SK-N-MC (cell line): ENCODE data around the gene IL22.

ENCODE experiments used
- DNase-seq: peaks from one replicate; pipeline ENCODE4 v3.0.0-alpha.2; 2011; ENCODE audit warnings: low read depth, low spot score
- H3K27ac ChIP-seq: fragments of 200-600 bp; sonication (generic); 2 replicates; pipeline ENCODE4 v1.5.1; 2016; ENCODE audit warnings: mixed run types
- H3K36me3 ChIP-seq: fragments of 200-600 bp; sonication (generic); 2 replicates; pipeline ENCODE4 v1.6.1; 2017; ENCODE audit warnings: antibody characterized with exemption, low read length, mixed read lengths; ENCODE audit not compliant: insufficient read depth
- H3K4me3 ChIP-seq: fragments of 200-600 bp; sonication (generic); 2 replicates; pipeline ENCODE4 v1.5.1; 2016
- H3K9ac ChIP-seq: fragments of 200-600 bp; sonication (generic); 2 replicates; pipeline ENCODE4 v1.8.0; 2017; ENCODE audit warnings: mixed run types, mixed read lengths; ENCODE audit not compliant: insufficient read length
- H3K9me3 ChIP-seq: fragments of 200-600 bp; sonication (generic); 2 replicates; pipeline ENCODE4 v1.6.1; 2017; ENCODE audit warnings: low read depth, mild to moderate bottlenecking, antibody characterized with exemption, low read length, moderate library complexity, mixed read lengths
- EZH2 ChIP-seq: fragments of 200-600 bp; sonication (generic); IDR thresholded peaks from one replicate; pipeline ENCODE4 v1.6.1; 2017; ENCODE audit warnings: antibody characterized with exemption
- FOXP2 ChIP-seq: optimal IDR thresholded peaks from 2 replicates; pipeline ENCODE3; 2011; ENCODE audit warnings: mild to moderate bottlenecking, moderate library complexity; ENCODE audit not compliant: insufficient read depth; ENCODE audit errors: extremely low read length, control extremely low read depth
- POLR2AphosphoS5 ChIP-seq: IDR thresholded peaks from 2 replicates; pipeline ENCODE4 v1.6.1; 2012; ENCODE audit warnings: mild to moderate bottlenecking, low read depth, low read length, borderline replicate concordance

IL22 gene

DNA sequence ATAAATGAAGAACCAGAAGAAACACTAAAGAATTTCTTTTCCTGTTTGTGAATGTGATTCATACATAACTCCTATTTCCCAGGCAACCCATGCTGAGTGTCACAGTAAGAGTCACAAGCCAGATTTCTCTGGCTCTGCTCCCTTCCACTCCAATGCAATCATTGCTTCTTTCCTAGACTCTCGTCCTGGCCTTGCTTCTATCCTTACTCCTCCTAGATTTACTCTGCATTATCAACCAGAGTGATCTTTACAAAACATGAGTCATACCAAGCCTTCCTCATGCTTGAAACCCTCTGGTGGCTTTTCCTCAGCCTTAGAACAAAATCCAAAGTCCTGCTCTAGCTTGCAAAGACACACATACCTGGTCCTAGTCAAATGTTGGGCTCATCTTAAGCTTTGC, 13.3 kb downstream of the IL22 start:
- TF ChIP-seq EZH2 = no peak
- no peak for TF ChIP-seq FOXP2
- no peak for TF ChIP-seq POLR2AphosphoS5
- Histone ChIP-seq H3K36me3 (no peaks in the 10 kb centered on the region), H3K27ac (no peak overlapping the region), H3K9me3 (no peaks in the 10 kb centered on the region), H3K9ac (no peak overlapping the region), H3K4me3 (no peak overlapping the region)
- DNase-seq = no peak

GRCh38 chr12:68239309-68239982, 14.0 kb downstream of the IL22 start:
- TF ChIP-seq EZH2 (no peak), POLR2AphosphoS5 (no peak), FOXP2 (no peak)
- no peak overlapping the region for H3K27ac ChIP-seq
- no peaks in the 10 kb centered on the region for H3K36me3 ChIP-seq
- no peaks in the 10 kb centered on the region for H3K9me3 ChIP-seq
- no peak overlapping the region for H3K4me3 ChIP-seq
- no peak overlapping the region for H3K9ac ChIP-seq
- DNase-seq = no peak

- Histone ChIP-seq H3K9ac (no peak overlapping the region), H3K4me3 (no peak overlapping the region), H3K9me3 (no peaks in the 10 kb centered on the region), H3K27ac (no peak overlapping the region), H3K36me3 (no peaks in the 10 kb centered on the region)
- no peak for DNase-seq
- TF ChIP-seq POLR2AphosphoS5 (no peak), EZH2 (no peak), FOXP2 (no peak)
These were observed 15.8 kb downstream of the IL22 start for GRCh38 chr12:68237619-68238018.

DNA sequence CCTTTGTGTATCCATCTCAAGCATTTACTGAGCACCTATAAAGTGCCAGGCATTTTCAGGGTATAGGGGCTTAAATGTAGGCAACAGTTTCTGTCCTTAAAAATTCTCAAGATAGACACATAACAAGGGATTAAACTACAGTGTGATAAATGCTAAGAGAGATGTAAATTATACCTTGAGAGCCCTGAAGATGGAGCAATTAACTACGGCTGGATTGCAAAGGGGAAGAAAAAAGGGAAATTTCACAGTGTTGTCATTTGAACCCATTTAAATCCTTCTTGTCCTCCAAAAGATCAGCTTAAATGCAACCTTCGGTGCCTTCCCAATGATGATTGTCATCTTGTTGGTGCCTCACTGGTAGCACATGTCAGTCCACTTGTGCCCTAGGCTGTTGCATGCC, 16.3 kb downstream of the IL22 start:
- H3K27ac ChIP-seq = no peak overlapping the region
- TF ChIP-seq EZH2 (no peak), FOXP2 (no peak), POLR2AphosphoS5 (no peak)
- no peaks in the 10 kb centered on the region for H3K36me3 ChIP-seq
- DNase-seq = no peak
- H3K9me3 ChIP-seq = no peaks in the 10 kb centered on the region
- no peak overlapping the region for H3K4me3 ChIP-seq
- no peak overlapping the region for H3K9ac ChIP-seq

DNA sequence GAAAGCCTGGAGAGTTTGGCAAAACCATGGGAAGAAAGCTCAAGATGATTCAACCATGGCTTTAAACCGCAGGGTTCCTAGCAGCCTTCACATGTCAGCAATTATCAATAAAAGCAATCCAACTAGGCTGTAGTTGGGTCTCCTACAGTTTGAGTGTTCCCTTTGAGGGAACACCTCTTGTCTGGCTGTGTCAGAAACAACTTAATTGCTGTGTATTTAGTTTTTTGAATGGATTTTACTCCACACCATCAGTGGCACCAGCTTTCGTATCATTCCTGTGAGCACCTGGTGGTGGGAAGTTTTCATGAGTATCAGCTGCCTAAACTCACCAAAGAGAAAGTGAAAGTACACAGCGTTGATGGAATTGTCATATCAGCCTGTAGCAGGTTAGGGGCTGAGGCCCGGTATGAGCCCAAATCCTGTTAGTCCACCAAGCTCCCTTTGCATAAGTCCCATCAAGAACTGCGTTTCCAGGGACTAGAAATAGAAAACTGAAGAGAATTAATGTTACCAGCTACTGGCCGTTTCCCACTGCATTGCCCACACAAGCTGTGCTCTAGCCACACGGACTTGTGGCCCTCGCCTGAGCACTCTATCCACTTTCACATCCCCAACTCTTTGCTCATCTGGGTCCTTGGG, 16.9 kb downstream of the IL22 start:
- Histone ChIP-seq H3K36me3 (no peaks in the 10 kb centered on the region), H3K4me3 (no peak overlapping the region), H3K27ac (no peak overlapping the region), H3K9ac (no peak overlapping the region), H3K9me3 (no peaks in the 10 kb centered on the region)
- no peak for TF ChIP-seq EZH2
- no peak for TF ChIP-seq POLR2AphosphoS5
- no peak for TF ChIP-seq FOXP2
- DNase-seq = no peak

- no peak for TF ChIP-seq FOXP2
- no peak for TF ChIP-seq EZH2
- no peak for TF ChIP-seq POLR2AphosphoS5
- H3K4me3 ChIP-seq = no peak overlapping the region
- no peaks in the 10 kb centered on the region for H3K9me3 ChIP-seq
- DNase-seq = no peak
- no peaks in the 10 kb centered on the region for H3K36me3 ChIP-seq
- no peak overlapping the region for H3K27ac ChIP-seq
- no peak overlapping the region for H3K9ac ChIP-seq
These were observed 17.8 kb downstream of the IL22 start for GRCh38 chr12:68235576-68235975.

GRCh38 chr12:68234140-68234539, 19.3 kb downstream of the IL22 start:
- Histone ChIP-seq H3K27ac (no peak overlapping the region), H3K9me3 (no peaks in the 10 kb centered on the region), H3K9ac (no peak overlapping the region), H3K36me3 (no peaks in the 10 kb centered on the region), H3K4me3 (no peak overlapping the region)
- no peak for DNase-seq
- no peak for TF ChIP-seq POLR2AphosphoS5
- TF ChIP-seq FOXP2 = no peak
- no peak for TF ChIP-seq EZH2

DNA sequence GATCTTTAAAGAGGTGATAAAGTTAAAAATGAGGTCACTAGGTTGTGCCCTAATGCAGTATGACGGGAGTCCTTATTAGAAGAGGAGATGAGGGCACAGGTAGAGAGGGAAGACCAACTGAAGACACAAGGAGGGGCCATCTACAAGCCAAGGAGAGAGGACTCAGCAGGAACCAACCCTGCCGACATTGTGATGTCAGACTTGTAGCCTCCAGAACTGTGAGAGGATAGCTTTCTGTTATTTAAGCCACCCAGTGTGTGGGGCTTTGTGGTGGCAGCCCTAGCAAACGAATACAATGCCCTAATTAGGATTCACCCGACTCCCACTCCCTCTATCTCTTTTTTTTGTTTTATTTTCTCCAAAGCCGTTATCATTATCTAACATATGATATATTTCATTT, 19.9 kb downstream of the IL22 start:
- no peak overlapping the region for H3K9ac ChIP-seq
- no peak overlapping the region for H3K27ac ChIP-seq
- TF ChIP-seq POLR2AphosphoS5 (no peak), FOXP2 (no peak), EZH2 (no peak)
- DNase-seq = no peak
- H3K36me3 ChIP-seq = no peaks in the 10 kb centered on the region
- H3K9me3 ChIP-seq = no peaks in the 10 kb centered on the region
- H3K4me3 ChIP-seq = no peak overlapping the region

DNA sequence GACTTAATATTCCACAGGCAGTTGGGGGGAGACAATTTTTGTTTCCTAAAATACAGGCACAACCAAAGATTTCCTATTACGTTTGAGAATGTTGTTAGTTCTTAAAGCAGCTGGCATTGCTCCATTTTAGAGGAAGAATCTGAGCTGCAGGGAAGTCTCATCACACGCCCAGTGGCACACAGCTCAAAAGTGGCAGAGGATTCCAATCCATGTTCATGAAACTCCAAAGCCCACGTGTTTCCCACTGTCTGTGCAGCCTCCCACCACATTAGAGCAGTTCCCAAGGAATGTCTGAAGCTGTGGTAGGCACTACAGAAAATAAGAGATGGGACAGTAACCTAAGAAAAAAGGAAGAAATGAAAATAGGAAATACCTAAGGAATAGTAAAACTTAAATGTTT, 21.7 kb downstream of the IL22 start:
- H3K9ac ChIP-seq = no peak overlapping the region
- DNase-seq = no peak
- no peak for TF ChIP-seq FOXP2
- no peak for TF ChIP-seq POLR2AphosphoS5
- no peak for TF ChIP-seq EZH2
- no peaks in the 10 kb centered on the region for H3K36me3 ChIP-seq
- no peak overlapping the region for H3K27ac ChIP-seq
- no peaks in the 10 kb centered on the region for H3K9me3 ChIP-seq
- no peak overlapping the region for H3K4me3 ChIP-seq
